Tongue (tissue), 2 donors: ENCODE results near the gene ZNF112. TPM values are rescaled to one million over a fixed set of nuclear protein-coding genes. Genes with fewer than 3 reads are reported as not detected.
A peak's percentile ranks its signal among the peaks of the same experiment; 100 is the strongest.
"Not testable (repeated sequence)": the region's sequence is repeated elsewhere in the genome, so short reads cannot be mapped to it uniquely, and the experiment has no call there.

Experiments
- DNase-seq: peaks from one replicate; pipeline ENCODE4 v3.0.0-alpha.2; 2015
- total RNA-seq: library from RNA; depleted of rRNA; stranded (reverse); fragments of >200 nt; gene quantifications from one replicate; pipeline ENCODE4 v1.2.3, GENCODE V29; 2014

ZNF112 gene
- 12.0 TPM for total RNA-seq

DNA sequence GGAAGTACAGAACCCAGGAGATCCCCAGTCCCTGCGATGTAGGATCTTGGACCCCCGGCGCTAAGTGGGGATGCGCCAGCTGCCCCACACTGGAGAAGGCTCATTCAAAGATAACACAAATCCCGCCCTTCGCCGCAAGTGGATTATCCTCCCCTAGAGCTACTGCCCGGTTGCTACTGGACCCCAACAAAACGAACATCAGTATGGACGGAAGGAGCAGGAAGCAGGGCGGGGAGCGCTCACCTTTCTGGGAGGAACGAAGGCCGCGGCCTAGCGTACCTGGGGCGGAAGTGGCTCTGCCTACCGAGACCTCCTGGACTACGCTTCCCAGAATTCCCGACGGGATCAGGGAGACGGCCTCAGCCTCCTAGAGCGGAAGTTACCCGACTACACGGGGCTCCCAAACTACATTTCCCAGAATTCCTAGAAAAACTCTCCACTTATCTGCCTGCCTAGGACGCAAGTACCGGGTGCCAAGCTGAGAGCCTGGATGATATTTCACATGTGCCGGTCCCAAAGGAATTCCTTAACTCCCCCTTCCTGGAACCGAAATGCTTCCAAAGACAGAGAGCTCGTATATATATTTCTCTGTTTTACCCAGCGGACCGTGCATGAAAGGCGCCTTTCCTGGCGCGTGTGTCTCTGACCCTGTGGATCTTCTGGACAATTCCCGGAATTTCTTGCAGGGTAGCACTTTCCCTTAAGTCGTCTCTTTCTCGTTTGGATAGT, at the start of gene ZNF112:
TSS of gene ZNF112 (minus strand) at position 298 of the 729 bp plus-strand sequence. CDS start 16,141 bp downstream, outside the sequence.
- peak; percentile 98 for DNase-seq

DNA sequence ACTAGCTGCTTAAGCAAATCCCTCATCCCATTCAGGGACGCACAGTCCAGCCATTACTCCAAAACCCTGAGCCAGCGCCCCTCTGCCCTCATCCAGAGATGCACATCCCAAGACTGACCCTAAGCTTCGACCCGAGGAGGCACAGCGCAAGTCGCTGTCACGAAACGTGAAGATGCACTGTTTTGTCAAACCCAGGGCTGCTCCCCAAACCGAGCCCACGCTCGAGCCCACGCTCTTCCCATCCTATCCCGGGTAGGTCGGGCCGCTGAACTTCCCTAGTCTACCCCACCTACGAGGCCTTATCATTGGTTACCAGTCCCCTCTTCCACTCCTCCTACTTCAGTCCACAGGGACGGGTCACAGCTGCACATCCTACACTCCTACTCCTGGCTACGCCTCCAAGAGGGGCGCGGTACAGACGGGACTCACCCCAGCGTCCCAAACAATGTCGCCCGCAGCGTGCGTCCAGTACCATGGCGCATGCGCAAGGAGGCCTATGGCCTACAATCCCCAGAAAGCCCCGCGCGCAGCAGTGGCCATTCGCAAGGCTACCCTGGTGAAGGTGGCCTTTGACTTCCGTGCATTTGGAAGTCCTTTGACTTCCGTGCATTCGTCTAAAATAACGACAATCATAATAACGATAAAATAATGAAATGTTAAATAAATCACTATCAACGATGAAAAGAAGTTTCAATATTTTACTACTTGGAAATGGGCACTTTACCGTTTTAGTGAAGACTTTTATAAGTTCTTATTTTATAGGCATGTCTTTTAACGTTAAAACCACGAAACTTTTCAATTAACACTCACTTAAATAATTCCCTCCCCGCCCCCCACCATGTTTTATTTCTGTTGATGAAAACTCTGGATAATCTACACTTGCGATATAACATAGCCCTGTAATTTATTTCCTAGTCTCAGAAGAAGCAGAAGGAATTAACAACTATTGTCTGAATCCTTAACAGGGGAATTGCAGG, 44.9 kb upstream of the ZNF112 start, which contains the start of gene ZNF285:
TSS of gene ZNF285 (minus strand) at position 470 of the 977 bp plus-strand sequence. CDS start 4,395 bp downstream, outside the sequence.
- peak; percentile 99 for DNase-seq

DNA sequence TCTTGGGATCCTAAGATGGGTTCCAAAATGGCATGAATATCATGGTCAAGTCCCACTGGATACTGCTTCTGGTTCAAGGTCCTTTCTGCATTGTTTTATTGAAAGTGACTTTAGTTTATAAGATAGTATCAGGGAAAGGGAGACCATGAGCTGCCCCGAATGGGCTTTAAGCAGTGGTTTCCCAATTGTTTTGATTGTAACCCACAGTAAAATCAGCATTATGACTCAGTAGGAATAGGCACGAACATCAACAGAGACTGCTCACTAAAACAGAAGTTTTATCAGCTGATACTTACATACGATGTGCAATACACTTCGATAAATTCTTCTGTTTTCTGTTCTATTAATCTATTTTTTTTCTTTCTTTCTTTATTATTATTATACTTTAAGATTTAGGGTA, 32.8 kb upstream of the ZNF112 start:
- not testable (repeated sequence) for DNase-seq

DNA sequence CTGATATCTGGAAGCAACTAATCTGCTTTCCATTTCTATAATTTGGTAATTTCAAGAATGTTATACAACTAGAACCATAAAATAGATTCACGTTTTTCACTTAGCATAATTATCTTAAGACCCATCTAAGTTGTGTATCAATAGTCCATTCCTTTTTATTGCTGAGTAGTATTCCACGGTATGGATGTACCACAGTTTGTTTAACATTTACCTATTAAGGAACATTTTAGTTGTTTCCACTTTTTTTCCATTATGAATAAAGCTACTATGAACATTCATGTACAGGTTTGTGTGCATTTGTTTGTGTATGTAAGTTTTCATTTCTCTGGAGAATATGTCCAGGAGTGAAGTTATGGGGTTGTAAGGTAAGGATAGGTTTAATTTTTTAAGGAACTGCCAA, 18.3 kb upstream of the ZNF112 start:
- no peak for DNase-seq

DNA sequence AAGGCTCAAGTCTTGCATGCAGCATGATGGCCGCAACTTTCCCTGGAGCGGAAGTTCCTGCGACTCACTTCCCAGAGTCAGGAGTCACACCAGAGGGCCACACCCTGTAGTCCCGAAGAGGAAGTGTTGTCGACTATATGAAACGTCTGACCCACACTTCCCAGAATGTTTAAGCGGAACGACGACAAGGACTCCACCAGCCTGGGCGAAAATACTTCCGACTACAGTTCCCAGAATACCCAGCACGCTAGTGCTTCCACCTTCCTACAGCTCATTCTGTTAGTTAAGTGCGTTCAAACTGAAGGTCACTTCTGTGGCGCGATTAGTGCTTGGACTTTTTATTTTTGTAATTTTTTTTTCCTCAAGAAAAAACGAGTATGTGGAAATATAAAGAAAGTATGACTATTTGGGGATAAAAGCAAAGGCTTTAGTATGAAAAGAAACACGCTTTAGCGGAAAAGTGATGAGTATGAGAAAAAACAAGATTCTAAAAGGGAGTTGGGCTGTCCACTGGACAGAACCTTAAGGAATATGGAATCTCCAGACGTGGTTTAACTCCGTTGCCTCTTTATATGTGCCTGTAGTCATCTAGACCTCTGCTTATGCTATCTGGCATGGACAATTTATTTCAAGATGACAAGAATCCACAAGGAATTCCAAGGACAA, 15.5 kb upstream of the ZNF112 start:
- DNase-seq, result no peak

DNA sequence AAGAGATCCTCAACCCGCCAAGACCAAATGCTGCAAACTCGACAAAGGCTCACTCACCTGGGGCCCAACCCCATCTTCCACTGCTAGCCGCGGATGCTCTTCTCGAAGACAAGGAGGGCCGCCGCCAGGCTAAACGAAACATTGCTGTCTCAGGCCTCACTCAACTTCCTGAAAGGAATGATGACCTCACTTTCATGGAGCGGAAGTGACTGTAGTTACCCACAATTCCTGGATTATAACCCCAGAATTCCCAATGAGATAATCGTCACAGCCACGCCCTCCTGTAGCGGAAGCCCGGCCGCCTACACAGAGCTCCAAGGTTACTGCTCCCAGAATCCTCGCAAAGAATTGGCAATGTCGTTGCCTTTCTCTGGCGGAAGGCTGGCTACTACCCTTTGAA, 10.5 kb upstream of the ZNF112 start:
- DNase-seq, result no peak

DNA sequence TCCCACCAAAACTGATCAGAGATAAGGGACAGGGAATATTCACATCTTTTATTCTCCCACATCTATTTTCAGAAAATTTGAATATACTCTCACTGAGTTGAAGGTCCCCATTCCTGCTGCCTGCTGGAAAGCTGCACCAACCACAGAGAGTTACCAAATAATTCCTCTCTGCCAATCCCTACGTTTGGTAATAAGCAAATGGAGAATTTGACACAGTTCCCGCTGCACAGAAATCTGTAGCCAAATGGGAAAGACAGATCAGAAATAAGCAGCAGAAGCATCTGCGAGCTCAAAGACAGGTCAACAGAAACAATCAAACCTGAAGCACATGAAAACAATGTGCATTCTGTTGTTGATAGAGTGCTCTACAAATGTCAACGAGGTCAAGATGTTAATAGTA, 9.9 kb downstream of the ZNF112 start:
- DNase-seq, result no peak

DNA sequence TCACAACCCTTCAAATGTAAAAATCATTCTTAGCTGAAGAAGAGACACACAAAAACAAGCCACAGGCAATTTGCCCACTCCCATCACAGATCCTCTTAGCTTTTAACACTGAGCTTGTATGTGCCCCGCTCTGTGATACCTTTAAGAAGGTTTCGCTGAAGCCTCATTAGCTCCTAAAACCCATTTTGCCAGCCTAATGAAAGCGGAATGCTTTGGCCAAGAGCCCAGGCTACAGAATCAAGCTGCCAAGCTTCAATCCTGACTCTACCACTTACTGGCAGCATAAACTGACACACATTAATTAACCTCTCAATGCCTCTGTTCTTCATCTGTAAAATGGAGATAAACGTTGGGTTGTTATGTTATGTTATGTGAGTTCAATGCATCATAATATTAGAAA, 10.5 kb downstream of the ZNF112 start:
- DNase-seq, result no peak

DNA sequence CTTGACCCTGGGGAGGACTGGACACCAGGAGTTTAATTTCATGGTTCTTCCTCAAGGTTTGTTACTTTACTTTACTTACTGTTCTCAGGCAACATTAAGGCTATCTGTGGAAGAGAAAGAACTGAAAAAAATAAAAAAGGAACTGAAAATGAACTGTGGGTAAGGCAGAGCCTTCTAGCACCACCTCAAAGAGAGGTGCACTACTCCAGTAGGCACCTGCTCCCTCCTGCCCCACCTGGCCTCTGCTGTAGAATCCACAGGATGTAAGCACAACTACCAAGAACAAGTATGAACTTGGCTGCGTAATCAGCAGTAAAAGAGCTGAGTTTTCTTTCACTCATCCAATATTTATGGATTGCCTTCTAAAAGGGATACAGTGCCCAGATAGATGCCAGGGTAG, 12.2 kb downstream of the ZNF112 start:
- no peak for DNase-seq

DNA sequence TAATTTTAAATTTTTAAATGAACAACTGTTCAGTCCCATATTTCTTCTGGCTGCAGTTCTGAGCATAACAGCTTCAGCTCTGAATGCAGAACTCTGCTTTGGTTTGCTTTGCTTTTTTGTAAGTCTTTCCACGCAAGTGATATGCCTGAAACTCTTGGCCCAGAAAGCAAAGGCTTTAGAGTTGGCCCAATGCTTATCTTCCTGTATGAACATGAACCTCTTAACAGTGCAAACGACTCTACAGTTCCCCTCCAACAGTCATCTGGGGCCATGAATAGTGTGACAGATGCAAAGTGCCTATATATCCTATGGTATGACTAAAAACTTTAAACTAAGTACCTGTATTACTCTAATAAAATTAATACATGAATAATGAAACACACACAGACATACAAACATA, 14.7 kb downstream of the ZNF112 start:
- no peak for DNase-seq

DNA sequence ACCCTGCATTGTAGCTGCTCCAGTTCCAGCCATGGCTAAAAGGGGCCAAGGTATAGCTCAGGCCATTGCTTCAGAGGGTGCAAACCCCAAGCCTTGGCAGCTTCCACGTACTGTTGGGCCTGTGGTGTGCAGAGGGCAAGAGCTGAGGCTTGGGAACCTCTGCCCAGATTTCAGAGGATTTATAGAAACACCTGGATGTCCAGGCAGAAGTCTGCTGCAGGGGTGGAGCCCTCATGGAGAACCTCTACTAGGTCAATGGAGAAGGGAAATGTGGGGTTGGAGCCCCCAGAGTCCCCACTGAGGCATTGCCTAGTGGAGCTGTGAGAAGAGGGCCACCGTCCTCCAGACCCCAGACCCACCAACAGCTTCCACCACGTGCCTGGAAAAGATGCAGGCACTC, 21.8 kb downstream of the ZNF112 start:
- not testable (repeated sequence) for DNase-seq

DNA sequence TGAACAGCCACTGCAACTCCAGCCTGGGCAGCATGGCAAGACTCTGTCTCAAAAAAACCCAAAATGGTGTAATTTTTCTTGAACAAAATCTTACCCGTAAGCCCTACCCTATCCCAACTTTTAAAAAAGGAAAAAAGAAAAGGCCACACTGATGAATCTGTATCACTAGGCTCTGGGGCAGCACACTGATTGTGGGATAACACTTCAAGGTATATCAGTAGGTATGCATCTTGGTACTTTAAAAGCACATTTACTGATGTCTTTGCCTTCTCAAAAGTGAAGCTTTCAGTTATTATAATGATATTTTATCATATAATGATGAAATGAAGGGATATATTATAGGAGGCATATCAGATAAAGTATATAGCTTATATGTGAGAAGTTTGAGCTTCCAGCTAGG, 24.3 kb downstream of the ZNF112 start:
- no peak for DNase-seq

DNA sequence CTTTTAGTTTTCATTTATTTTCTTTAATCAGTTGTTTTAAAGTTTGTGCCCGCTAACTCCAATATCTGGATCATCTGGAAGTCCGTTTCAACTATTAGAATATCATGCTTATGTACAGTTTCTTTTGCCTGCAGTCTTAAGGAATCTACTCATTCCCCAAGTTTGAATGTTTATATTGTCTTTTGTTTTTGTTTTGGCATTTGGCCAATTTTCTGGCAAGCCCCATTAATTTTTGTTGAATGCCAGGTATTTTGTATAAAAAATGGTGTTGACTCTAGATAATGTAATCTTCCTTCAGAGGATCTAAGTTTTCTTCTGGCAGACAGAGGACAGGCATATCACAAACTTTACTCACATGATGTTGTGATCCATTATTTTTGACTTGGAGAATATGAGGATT, 40.6 kb downstream of the ZNF112 start:
- DNase-seq, result no peak

DNA sequence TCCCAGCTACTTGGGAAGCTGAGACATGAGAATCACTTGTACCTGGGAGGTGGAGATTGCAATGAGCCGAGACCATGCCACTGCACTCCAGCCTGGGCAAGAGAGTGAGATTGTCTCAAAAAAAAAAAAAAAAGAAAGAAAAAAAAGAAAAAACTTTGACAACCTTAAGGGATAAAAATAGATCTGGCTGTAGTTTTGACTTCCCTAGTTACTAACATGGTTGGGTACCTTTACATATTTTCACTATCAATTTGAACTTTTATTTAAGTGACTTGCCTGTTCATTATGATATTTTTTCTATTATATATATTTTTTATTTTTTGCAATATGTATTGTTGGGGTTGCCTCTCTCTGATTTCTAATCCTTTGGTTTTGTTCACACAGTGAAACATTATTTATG, 43.2 kb downstream of the ZNF112 start:
- DNase-seq, result no peak

DNA sequence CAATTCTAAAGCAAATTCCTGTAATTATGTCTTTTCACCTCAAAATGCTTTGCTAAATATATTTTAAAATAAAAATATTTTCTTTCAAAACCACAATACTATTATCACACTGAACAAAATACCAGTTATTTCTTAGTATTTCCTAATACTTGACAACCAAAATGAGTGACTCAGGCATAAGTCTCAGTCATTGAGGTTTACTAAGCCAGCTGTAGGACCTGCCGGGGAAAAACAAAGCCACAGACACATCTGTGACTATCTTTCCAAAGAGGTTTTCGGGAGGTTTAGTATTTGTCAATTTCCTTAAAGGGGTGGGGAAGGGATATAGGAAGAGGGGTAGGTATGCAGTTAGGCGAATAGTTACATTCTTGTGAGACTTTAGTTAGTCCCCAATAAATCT, 48.5 kb downstream of the ZNF112 start:
- no peak for DNase-seq

DNA sequence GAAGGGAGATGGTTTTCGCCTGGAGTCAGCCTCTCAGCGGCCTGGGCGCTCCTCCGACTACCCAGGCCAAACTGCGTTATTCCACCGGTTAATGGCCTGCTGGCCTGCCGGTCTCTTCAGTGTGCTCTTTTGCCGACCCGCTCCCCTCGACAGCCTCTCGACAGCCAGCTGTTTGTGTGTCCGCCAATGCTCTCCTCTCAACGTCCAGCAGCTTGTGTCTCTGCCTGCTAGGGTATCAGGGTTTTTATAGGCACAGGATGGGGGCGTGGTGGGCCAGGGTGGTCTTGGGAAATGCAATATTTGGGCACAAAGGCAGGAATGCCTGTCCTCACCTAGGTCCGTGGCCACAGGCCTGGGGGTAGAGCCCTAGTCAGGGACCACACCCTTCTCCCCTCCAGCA, 50.2 kb downstream of the ZNF112 start:
- DNase-seq, result no peak

DNA sequence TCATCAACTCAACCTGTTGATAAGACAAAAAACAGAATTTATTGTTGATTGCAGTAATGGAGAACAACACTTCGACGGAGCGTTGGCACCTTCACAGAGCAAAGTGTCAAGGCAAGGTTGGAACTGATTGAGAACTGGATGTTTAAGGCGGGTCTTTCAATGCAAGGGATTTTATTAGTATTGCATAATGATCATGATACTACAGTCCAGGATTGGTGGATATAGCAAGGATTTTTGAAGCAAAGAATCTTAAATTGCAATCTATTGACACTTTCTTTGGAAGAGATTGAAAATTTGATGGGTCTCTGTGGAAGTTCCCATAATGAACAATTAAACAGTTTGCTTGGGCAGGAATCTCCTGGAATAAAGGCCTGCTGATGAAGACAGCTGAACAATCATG, 51.0 kb downstream of the ZNF112 start:
- DNase-seq, result no peak

DNA sequence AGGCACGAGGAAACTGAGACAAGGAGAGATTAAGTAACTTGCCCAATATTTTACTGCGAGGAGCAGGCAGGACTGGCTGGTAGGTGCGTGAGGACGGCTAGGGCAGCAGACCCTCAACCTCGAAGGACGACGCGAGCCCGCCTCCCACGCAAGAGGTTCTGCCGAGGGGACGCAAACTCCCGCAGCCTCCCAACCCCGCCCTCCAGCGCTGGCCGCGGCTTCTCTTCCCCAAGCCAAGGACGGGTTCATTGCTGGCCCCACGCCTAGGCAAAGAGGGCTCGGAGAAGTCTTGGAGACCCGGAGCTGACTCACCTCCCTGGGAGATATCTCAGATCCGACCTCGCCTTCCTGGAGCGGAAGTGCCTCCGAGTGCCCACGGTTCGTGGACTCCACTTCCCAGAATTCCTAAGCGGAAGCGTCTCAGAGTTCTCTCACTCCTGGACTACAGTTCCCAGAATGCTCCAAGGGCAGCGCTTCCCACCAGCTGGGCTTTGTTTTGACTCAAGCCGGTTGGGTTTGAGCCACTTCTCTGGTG, 51.8 kb downstream of the ZNF112 start, which contains the start of gene ZNF235:
TSS of gene ZNF235 (minus strand) at position 367 of the 535 bp plus-strand sequence. CDS start 1,621 bp downstream, outside the sequence.
- DNase-seq, result peak; percentile 98

DNA sequence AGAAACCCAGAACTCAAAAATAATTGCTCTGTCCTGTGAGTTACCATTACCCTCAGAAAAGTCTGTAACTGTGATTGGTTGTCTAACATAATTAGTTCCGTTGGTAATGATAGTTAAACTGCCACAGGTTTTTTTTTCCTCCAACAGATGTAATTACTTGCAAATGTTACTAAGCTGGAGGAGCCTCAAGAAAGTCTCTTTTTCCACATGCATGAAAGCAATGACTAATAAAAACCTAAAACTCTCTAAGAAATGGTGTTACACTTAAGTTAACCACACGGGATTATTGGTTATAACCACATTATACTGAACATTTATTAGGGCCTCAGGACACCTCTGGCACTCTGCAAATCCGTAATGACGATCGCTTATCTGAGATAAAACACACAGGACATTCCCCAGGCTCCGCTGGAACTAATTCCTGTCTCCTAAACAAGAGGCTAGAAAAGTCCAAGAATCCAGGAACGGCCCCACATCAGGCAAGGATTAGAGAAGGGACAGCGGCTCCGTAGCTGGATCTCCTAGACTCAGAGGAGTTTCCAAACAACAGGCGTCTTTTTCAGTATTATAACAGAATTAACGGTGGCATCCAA, 52.4 kb downstream of the ZNF112 start:
- DNase-seq, result peak; percentile 29

DNA sequence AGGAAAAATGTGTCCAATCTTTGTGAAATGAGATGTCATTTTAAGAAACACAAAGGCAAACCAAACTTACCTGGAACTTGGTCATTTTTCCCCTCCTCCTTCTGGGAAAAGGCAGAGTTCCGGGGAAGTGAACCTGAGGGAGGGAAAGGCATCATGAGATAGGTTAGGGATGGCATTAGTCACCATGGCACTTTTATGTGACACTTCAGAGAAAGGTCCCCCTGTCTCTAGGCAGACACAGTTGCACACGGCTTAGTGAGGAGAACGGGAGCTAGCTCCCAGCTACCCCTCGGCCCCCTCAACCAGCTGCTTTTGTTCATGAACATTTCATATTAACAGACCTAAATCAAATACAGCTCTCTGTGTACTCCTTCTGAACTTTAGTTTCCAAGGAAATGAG, 53.2 kb downstream of the ZNF112 start:
- DNase-seq, result peak; percentile 22

DNA sequence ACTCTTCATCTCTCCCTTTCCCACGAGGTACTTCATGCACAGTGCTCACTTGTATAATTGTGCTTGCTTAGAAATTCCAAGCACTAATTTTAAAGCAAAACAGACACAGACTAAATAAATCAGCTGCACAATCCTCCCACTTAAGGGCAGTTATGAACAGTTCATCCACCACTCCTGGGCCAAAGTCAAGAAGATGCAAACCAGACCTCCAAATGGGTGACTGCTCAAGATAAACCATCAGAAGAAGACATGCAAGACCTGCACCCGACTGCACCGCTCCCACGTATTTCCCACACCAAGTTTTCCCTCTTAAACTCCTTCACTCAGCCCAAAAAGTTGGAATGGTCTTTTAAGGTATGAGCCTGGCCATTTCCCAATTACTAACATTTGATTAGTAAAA, 71.5 kb downstream of the ZNF112 start:
- no peak for DNase-seq

DNA sequence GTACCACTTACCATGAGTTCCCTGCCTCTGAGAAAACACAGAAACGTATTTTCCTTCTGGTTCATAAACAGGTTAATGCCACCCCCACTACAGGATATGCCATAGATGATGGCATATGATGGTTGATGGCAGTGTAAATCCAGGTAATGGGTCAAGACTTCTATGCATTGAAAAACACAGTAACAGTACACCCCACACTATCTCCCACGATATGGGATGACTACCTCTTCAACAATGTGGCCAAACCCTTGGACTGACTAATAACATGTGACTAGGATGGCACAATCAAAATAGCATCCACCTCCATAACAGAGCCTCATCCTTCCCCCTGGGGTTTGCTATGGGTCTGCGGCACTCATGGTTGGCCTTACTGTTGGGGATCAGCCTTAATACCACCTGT, 73.6 kb downstream of the ZNF112 start:
- no peak for DNase-seq
